Measurements from ENCODE around the gene IFRD2. TPM values are rescaled to one million over a fixed set of nuclear protein-coding genes. Genes with fewer than 3 reads are reported as not detected.
"Not testable (repeated sequence)": the region's sequence is repeated elsewhere in the genome, so short reads cannot be mapped to it uniquely, and the experiment has no call there.

IFRD2 gene
- total and polyA plus RNA-seq, 4 experiments from 2014 or later = 58.6 to 84.7 (median 63.7) TPM

GRCh38 chr3:50248387-50248786 lies 43.8 kb downstream of the IFRD2 start:
- Mint-ChIP-seq H3K9me3 (no peaks in the 10 kb centered on the region), H3K4me3 (peak overlapping the region in 2 of 8 donors; percentile 2 to 62), H3K4me1 (peaks cover 36 to 75% (median 56%) of the 10 kb centered on the region in 4 donors), H3K27me3 (no peaks in the 10 kb centered on the region), H3K27ac (peak overlapping the region; percentile 23 to 98 (median 84)), H3K36me3 (peaks cover 4 to 34% of the 10 kb centered on the region in 2 donors)
- intact Hi-C loops (cut with micrococcal nuclease) = no loop called here
- Histone ChIP-seq H3K9me3 (ENCODE audit: control insufficient read depth in 1 of 2, low read length in 2 of 2) (no peaks in the 10 kb centered on the region), H3K27ac (ENCODE audit: low read depth, low read length) (peak overlapping the region; percentile 76), H3K36me3 (ENCODE audit: insufficient read depth, low read length) (peaks cover 39% of the 10 kb centered on the region), H3K4me1 (ENCODE audit: insufficient read depth, low read length) (peaks cover 83% of the 10 kb centered on the region), H3K4me3 (ENCODE audit: low read length in 2 of 2) (no peak overlapping the region), H3K27me3 (ENCODE audit: insufficient read depth, low read length) (no peaks in the 10 kb centered on the region)
- DNase-seq = no peak
- ChIA-PET CTCF (ENCODE audit: partially characterized antibody) (interaction anchor here (4.1 to 6.4 kb wide), 4 partner anchors 11 to 55 kb away, joined by 28 to 238 read pairs (median 76); partner anchors contain the start of genes GNAI2 and GNAT1), POLR2A (ENCODE audit: partially characterized antibody) (interaction anchor here (0.8 to 11.2 kb wide), 5 partner anchors 11 to 89 kb away, joined by 3 to 150 read pairs (median 35); partner anchors contain the start of gene GNAI2)

GRCh38 chr3:50246517-50246954 lies 45.7 kb downstream of the IFRD2 start:
- peak overlapping the region; percentile 24 to 44 for H3K4me3 ChIP-seq (ENCODE audit: low read length in 2 of 2)
- Mint-ChIP-seq H3K4me1 (peaks cover 45 to 89% (median 70%) of the 10 kb centered on the region in 4 donors), H3K27ac (peak overlapping the region; percentile 92 to 98 (median 95)), H3K36me3 (peaks cover 0 to 36% of the 10 kb centered on the region in 2 donors), H3K27me3 (no peaks in the 10 kb centered on the region), H3K9me3 (no peaks in the 10 kb centered on the region), H3K4me3 (peak overlapping the region; percentile 75 to 88 (median 80))
- POLR2A ChIA-PET (ENCODE audit: partially characterized antibody) = interaction anchor here (0.7 to 11.2 kb wide), 13 partner anchors 9 to 111 kb away, joined by 3 to 150 read pairs (median 8); partner anchors contain the start of genes GNAI2, HYAL3, IFRD2 and NAA80
- DNase-seq = peak; percentile 80 to 95 (median 84)
- intact Hi-C loops (cut with micrococcal nuclease) = loop anchor here (1.0 kb wide), 5 partner anchors 8 to 52 kb away; partner anchors contain the start of gene IFRD2
- H3K27me3 ChIP-seq (ENCODE audit: insufficient read depth, low read length) = no peaks in the 10 kb centered on the region
- H3K4me1 ChIP-seq (ENCODE audit: insufficient read depth, low read length) = peaks cover 97% of the 10 kb centered on the region
- H3K36me3 ChIP-seq (ENCODE audit: insufficient read depth, low read length) = peaks cover 22% of the 10 kb centered on the region
- peak overlapping the region; percentile 76 for H3K27ac ChIP-seq (ENCODE audit: low read depth, low read length)
- no peaks in the 10 kb centered on the region for H3K9me3 ChIP-seq (ENCODE audit: control insufficient read depth in 1 of 2, low read length in 2 of 2)
- CTCF ChIA-PET (ENCODE audit: partially characterized antibody) = interaction anchor here (0.7 to 6.4 kb wide), 29 partner anchors 10 to 156 kb away, joined by 3 to 238 read pairs (median 4); partner anchors contain the start of genes GNAI2, GNAT1, HYAL3 and LSMEM2

GRCh38 chr3:50245831-50246516 lies 46.3 kb downstream of the IFRD2 start:
- no peaks in the 10 kb centered on the region for H3K27me3 Mint-ChIP-seq

GRCh38 chr3:50245251-50245745 lies 46.9 kb downstream of the IFRD2 start:
- peak overlapping the region in 5 of 8 donors; percentile 76 to 88 (median 81) for H3K4me3 Mint-ChIP-seq
- peak overlapping the region in 1 of 2 donors; percentile 44 for H3K4me3 ChIP-seq (ENCODE audit: low read length in 2 of 2)

More at GRCh38 chr3:50245831-50246516, 46.3 kb downstream of the IFRD2 start:
- intact Hi-C loops (cut with micrococcal nuclease) = loop anchor here (1.0 kb wide), 5 partner anchors 8 to 52 kb away; partner anchors contain the start of gene IFRD2
- Histone ChIP-seq H3K9me3 (ENCODE audit: control insufficient read depth in 1 of 2, low read length in 2 of 2) (no peaks in the 10 kb centered on the region), H3K27ac (ENCODE audit: low read depth, low read length) (peak overlapping the region; percentile 76), H3K27me3 (ENCODE audit: insufficient read depth, low read length) (no peaks in the 10 kb centered on the region), H3K4me3 (ENCODE audit: low read length in 2 of 2) (peak overlapping the region; percentile 24 to 44), H3K4me1 (ENCODE audit: insufficient read depth, low read length) (peaks cover 97% of the 10 kb centered on the region), H3K36me3 (ENCODE audit: insufficient read depth, low read length) (peaks cover 17% of the 10 kb centered on the region)
- ChIA-PET CTCF (ENCODE audit: partially characterized antibody) (interaction anchor here (0.7 to 6.4 kb wide), 28 partner anchors 9 to 156 kb away, joined by 3 to 238 read pairs (median 4); partner anchors contain the start of genes GNAI2, GNAT1, HYAL3 and LSMEM2), POLR2A (ENCODE audit: partially characterized antibody) (interaction anchor here (1.1 to 11.2 kb wide), 10 partner anchors 9 to 82 kb away, joined by 4 to 150 read pairs (median 10); partner anchors contain the start of genes GNAI2, HYAL3, IFRD2 and NAA80)
- Mint-ChIP-seq H3K9me3 (no peaks in the 10 kb centered on the region), H3K27ac (peak overlapping the region; percentile 92 to 98 (median 95)), H3K4me3 (peak overlapping the region; percentile 75 to 88 (median 80)), H3K36me3 (peaks cover 0 to 36% of the 10 kb centered on the region in 2 donors), H3K4me1 (peaks cover 44 to 89% (median 71%) of the 10 kb centered on the region in 4 donors)
- DNase-seq = peak; percentile 89 to 94 (median 92)

GRCh38 chr3:50244813-50245212 lies 47.4 kb downstream of the IFRD2 start:
- not testable (repeated sequence) for H3K9me3 Mint-ChIP-seq

More at GRCh38 chr3:50245251-50245745, 46.9 kb downstream of the IFRD2 start:
- Mint-ChIP-seq H3K27me3 (no peaks in the 10 kb centered on the region), H3K9me3 (no peaks in the 10 kb centered on the region), H3K36me3 (peaks cover 0 to 34% of the 10 kb centered on the region in 2 donors), H3K27ac (peak overlapping the region; percentile 74 to 98 (median 95)), H3K4me1 (peaks cover 42 to 88% (median 68%) of the 10 kb centered on the region in 4 donors)
- intact Hi-C loops (cut with micrococcal nuclease) = no loop called here
- no peak for DNase-seq
- Histone ChIP-seq H3K27ac (ENCODE audit: low read depth, low read length) (peak overlapping the region; percentile 76), H3K36me3 (ENCODE audit: insufficient read depth, low read length) (peaks cover 12% of the 10 kb centered on the region), H3K9me3 (ENCODE audit: control insufficient read depth in 1 of 2, low read length in 2 of 2) (no peaks in the 10 kb centered on the region), H3K27me3 (ENCODE audit: insufficient read depth, low read length) (no peaks in the 10 kb centered on the region), H3K4me1 (ENCODE audit: insufficient read depth, low read length) (peaks cover 96% of the 10 kb centered on the region)
- CTCF ChIA-PET (ENCODE audit: partially characterized antibody) = interaction anchor here (1.8 to 5.1 kb wide), 3 partner anchors 9 to 125 kb away, joined by 4 to 65 read pairs (median 6); partner anchors contain the start of gene GNAI2
- POLR2A ChIA-PET (ENCODE audit: partially characterized antibody) = interaction anchor here (1.3 to 11.2 kb wide), 3 partner anchors 8 to 54 kb away, joined by 3 to 150 read pairs (median 70); partner anchors contain the start of genes GNAI2, HYAL3 and NAA80

GRCh38 chr3:50243543-50243895 lies 48.7 kb downstream of the IFRD2 start:
- Mint-ChIP-seq H3K4me3 (peak overlapping the region in 4 of 8 donors; percentile 21 to 49 (median 44)), H3K9me3 (no peaks in the 10 kb centered on the region), H3K36me3 (peaks cover 0 to 39% of the 10 kb centered on the region in 2 donors), H3K27me3 (no peaks in the 10 kb centered on the region), H3K27ac (peak overlapping the region; percentile 72 to 96 (median 81)), H3K4me1 (peaks cover 50 to 90% (median 72%) of the 10 kb centered on the region in 4 donors)
- POLR2A ChIA-PET (ENCODE audit: partially characterized antibody) = interaction anchor here (1.9 to 11.2 kb wide), 2 partner anchors 15 to 49 kb away, joined by 4 to 150 read pairs; partner anchors contain the start of gene IFRD2
- Histone ChIP-seq H3K4me1 (ENCODE audit: insufficient read depth, low read length) (peaks cover 96% of the 10 kb centered on the region), H3K27me3 (ENCODE audit: insufficient read depth, low read length) (no peaks in the 10 kb centered on the region), H3K36me3 (ENCODE audit: insufficient read depth, low read length) (peaks cover 18% of the 10 kb centered on the region), H3K4me3 (ENCODE audit: low read length in 2 of 2) (no peak overlapping the region), H3K9me3 (ENCODE audit: control insufficient read depth in 1 of 2, low read length in 2 of 2) (no peaks in the 10 kb centered on the region), H3K27ac (ENCODE audit: low read depth, low read length) (peak overlapping the region; percentile 76)
- no peak for DNase-seq
- CTCF ChIA-PET (ENCODE audit: partially characterized antibody) = interaction anchor here (0.6 to 10.2 kb wide), 11 partner anchors 7 to 1694 kb away, joined by 3 to 127 read pairs (median 4); partner anchors contain the start of gene GNAI2
- intact Hi-C loops (cut with micrococcal nuclease) = no loop called here

More at GRCh38 chr3:50244813-50245212, 47.4 kb downstream of the IFRD2 start:
- Mint-ChIP-seq H3K36me3 (peaks cover 0 to 34% of the 10 kb centered on the region in 2 donors), H3K4me1 (peaks cover 43 to 88% (median 68%) of the 10 kb centered on the region in 4 donors), H3K27ac (peak overlapping the region in 6 of 7 donors; percentile 72 to 97 (median 92)), H3K4me3 (peak overlapping the region in 5 of 8 donors; percentile 13 to 79 (median 62))
- Histone ChIP-seq H3K4me1 (ENCODE audit: insufficient read depth, low read length) (peaks cover 96% of the 10 kb centered on the region), H3K27ac (ENCODE audit: low read depth, low read length) (peak overlapping the region; percentile 76), H3K36me3 (ENCODE audit: insufficient read depth, low read length) (peaks cover 12% of the 10 kb centered on the region)
- H3K4me3 ChIP-seq (ENCODE audit: low read length in 2 of 2); DNase-seq; H3K27me3 Mint-ChIP-seq; intact Hi-C loops (cut with micrococcal nuclease); H3K27me3 ChIP-seq (ENCODE audit: insufficient read depth, low read length); H3K9me3 ChIP-seq (ENCODE audit: control insufficient read depth in 1 of 2, low read length in 2 of 2): not testable (repeated sequence)
- ChIA-PET CTCF (ENCODE audit: partially characterized antibody) (interaction anchor here (4.1 to 10.2 kb wide), 3 partner anchors 8 to 51 kb away, joined by 29 to 127 read pairs (median 65); partner anchors contain the start of gene GNAI2), POLR2A (ENCODE audit: partially characterized antibody) (interaction anchor here (1.0 to 11.2 kb wide), 4 partner anchors 8 to 55 kb away, joined by 3 to 150 read pairs (median 38); partner anchors contain the start of genes GNAI2, HYAL3 and NAA80)

All from CD4-positive, alpha-beta memory T cell (primary cell).